ENCODE results near the gene DAAM2. TPM values are rescaled to one million over a fixed set of nuclear protein-coding genes. Genes with fewer than 3 reads are reported as not detected.

The DAAM2 gene
- total and polyA plus RNA-seq, 9 donors = 25.8 to 39.9 (median 35.2) TPM

Other genes starting within 250 kb of the DAAM2 start
- 1.1 TPM for gene KIF6, start 67.0 kb upstream of the DAAM2 start, total RNA-seq
- gene KIF6, start 67.0 kb upstream of the DAAM2 start, polyA plus RNA-seq (ENCODE audit: insufficient read depth in 1 of 8, insufficient read length in 8 of 8, low replicate concordance in 1 of 8) = 1 to 10 TPM in 6 of 8 donors, under 1 TPM in 2; 0.61 to 1.4 (median 1.2) TPM
- gene MOCS1, start 142.1 kb downstream of the DAAM2 start, total RNA-seq = 5.8 TPM
- 1 to 10 TPM; 4.5 to 7.6 (median 5.6) TPM for gene MOCS1, start 142.1 kb downstream of the DAAM2 start, polyA plus RNA-seq (ENCODE audit: insufficient read depth in 1 of 8, insufficient read length in 8 of 8, low replicate concordance in 1 of 8)